IMR-90 (cell line): ENCODE measurements around the gene BANP. TPM values are rescaled to one million over a fixed set of nuclear protein-coding genes. Genes with fewer than 3 reads are reported as not detected.
"Not testable (repeated sequence)": the region's sequence is repeated elsewhere in the genome, so short reads cannot be mapped to it uniquely, and the experiment has no call there.

Source experiments
- ATAC-seq: fragments of 200-7000 bp; cut with Tn5 transposase; 2 replicates; pipeline ENCODE4 v1.9.1; 2020; ENCODE audit warnings: low read depth, mild to moderate bottlenecking, moderate library complexity
- BruUV-seq: library from RNA; stranded (reverse); fragments of 400-500 nt; replicated peaks from 2 replicates; lab custom pipeline; 2021; lab: Mats Ljungman, UMichigan
- CTCF ChIA-PET: fragments of 300-600 bp; formaldehyde crosslinking; extraction: SDS; loops from one replicate; lab custom pipeline; 2021; ENCODE audit warnings: antibody characterized with exemption; lab: Yijun Ruan, JAX
- POLR2A ChIA-PET: fragments of 300-600 bp; sonication (Branson Sonifier 250); formaldehyde crosslinking; loops from one replicate; lab custom pipeline; 2022; ENCODE audit warnings: antibody characterized with exemption; ENCODE audit not compliant: unreplicated experiment; lab: Charles Lee
- DNase-seq: peaks from one replicate; pipeline ENCODE4 v3.0.0; 2013
- H2AFZ ChIP-seq: replicated peaks from 2 replicates; pipeline ENCODE3; 2013; ENCODE audit warnings: low read length, mild to moderate bottlenecking; ENCODE audit not compliant: poor library complexity
- H2AK5ac ChIP-seq: 2 replicates; pipeline ENCODE4 v1.6.1; 2013; ENCODE audit warnings: low read depth, low read length, inconsistent platforms
- H2AK9ac ChIP-seq: replicated peaks from 2 replicates; pipeline ENCODE3; 2013; ENCODE audit warnings: mild to moderate bottlenecking, low read depth, low read length, moderate library complexity; ENCODE audit not compliant: poor library complexity
- H2BK120ac ChIP-seq: 2 replicates; pipeline ENCODE4 v1.6.1; 2013; ENCODE audit warnings: low read depth, low read length, inconsistent platforms
- H2BK15ac ChIP-seq: 3 replicates; pipeline ENCODE4 v1.6.1; 2013; ENCODE audit warnings: low read depth, low read length, inconsistent platforms
- H2BK20ac ChIP-seq: 2 replicates; pipeline ENCODE4 v1.6.1; 2013; ENCODE audit warnings: low read depth, mild to moderate bottlenecking, inconsistent platforms, low read length, moderate library complexity
- H2BK5ac ChIP-seq: 2 replicates; pipeline ENCODE4 v1.6.1; 2013; ENCODE audit warnings: mild to moderate bottlenecking, low read depth, low read length, inconsistent platforms; ENCODE audit not compliant: poor library complexity, severe bottlenecking
- H3K14ac ChIP-seq: replicated peaks from 2 replicates; pipeline ENCODE4 v1.6.1; 2013; ENCODE audit warnings: low read depth, low read length, inconsistent platforms
- H3K18ac ChIP-seq: 2 replicates; pipeline ENCODE4 v1.6.1; 2013; ENCODE audit warnings: low read depth, low read length, control low read depth
- H3K23ac ChIP-seq: 2 replicates; pipeline ENCODE4 v1.6.1; 2013; ENCODE audit warnings: low read depth, low read length, inconsistent platforms
- H3K27ac ChIP-seq: 2 replicates; pipeline ENCODE4 v1.5.1; 2013; ENCODE audit warnings: mild to moderate bottlenecking, control low read depth, low read length; ENCODE audit not compliant: insufficient read depth
- H3K27me3 ChIP-seq: 2 replicates; pipeline ENCODE4 v1.6.1; 2013; ENCODE audit warnings: low read length; ENCODE audit not compliant: control insufficient read depth, insufficient read depth
- H3K36me3 ChIP-seq: 2 replicates; pipeline ENCODE4 v1.6.1; 2013; ENCODE audit warnings: low read length, mixed read lengths; ENCODE audit not compliant: control insufficient read depth, insufficient read depth
- H3K4ac ChIP-seq: 2 replicates; pipeline ENCODE4 v1.6.1; 2013; ENCODE audit warnings: low read depth, low read length, inconsistent platforms
- H3K4me1 ChIP-seq: 2 replicates; pipeline ENCODE4 v1.6.1; 2013; ENCODE audit warnings: low read length, mixed read lengths; ENCODE audit not compliant: control insufficient read depth, insufficient read depth
- H3K4me2 ChIP-seq: 2 replicates; pipeline ENCODE4 v1.6.1; 2013; ENCODE audit warnings: low read depth, mild to moderate bottlenecking, control low read depth, low read length, moderate library complexity
- H3K4me3 ChIP-seq: 2 replicates; pipeline ENCODE4 v1.5.1; 2013; ENCODE audit warnings: low read depth, mild to moderate bottlenecking, control low read depth, low read length, moderate library complexity; ENCODE audit not compliant: insufficient read depth
- H3K56ac ChIP-seq: 2 replicates; pipeline ENCODE4 v1.6.1; 2013; ENCODE audit warnings: low read length, inconsistent platforms; ENCODE audit not compliant: insufficient read depth; ENCODE audit errors: extremely low read depth
- H3K79me1 ChIP-seq, 2 experiments: 2 replicates each; pipeline ENCODE4 v1.6.1; 2013; ENCODE audit warnings: low read length in 2 of 2, inconsistent platforms in 1 of 2, low read depth in 1 of 2
- H3K9ac ChIP-seq: 2 replicates; pipeline ENCODE4 v1.6.1; 2013; ENCODE audit warnings: low read depth, low read length, control low read depth
- H3K9me1 ChIP-seq: 2 replicates; pipeline ENCODE4 v1.6.1; 2013; ENCODE audit warnings: low read length, inconsistent platforms; ENCODE audit not compliant: insufficient read depth
- H3K9me3 ChIP-seq: 2 replicates; pipeline ENCODE4 v1.6.1; 2013; ENCODE audit warnings: low read length; ENCODE audit not compliant: control insufficient read depth, insufficient read depth
- H4K20me1 ChIP-seq: 2 replicates; pipeline ENCODE4 v1.6.1; 2013; ENCODE audit warnings: low read length, inconsistent platforms; ENCODE audit not compliant: insufficient read depth
- H4K5ac ChIP-seq: 2 replicates; pipeline ENCODE4 v1.6.1; 2013; ENCODE audit warnings: mild to moderate bottlenecking, low read depth, low read length, control low read depth
- H4K8ac ChIP-seq, 2 experiments: 2 replicates each; pipeline ENCODE4 v1.6.1; 2013; ENCODE audit warnings: low read depth in 2 of 2, low read length in 2 of 2, control low read depth in 1 of 2, inconsistent platforms in 1 of 2
- H4K91ac ChIP-seq: 2 replicates; pipeline ENCODE4 v1.6.1; 2013; ENCODE audit warnings: low read depth, low read length, inconsistent platforms; ENCODE audit not compliant: insufficient read depth
- WGBS, 2 experiments: methylation state at CpG; one replicate each; pipeline versions ENCODE4 v1.1.5 to v1.1.7; 2013; ENCODE audit warnings: missing lambda C conversion rate in 2 of 2; ENCODE audit not compliant: insufficient read length in 1 of 2; ENCODE audit errors: extremely low coverage in 2 of 2; 5-methylcytosine and 5-hydroxymethylcytosine counted together
- dilution Hi-C: fragments of 300-500 bp; cut with HindIII; formaldehyde crosslinking; loops from one replicate; pipeline ENCODE4 v1.14.3; 2018; ENCODE audit warnings: low sequenced_read_pairs; ENCODE audit not compliant: unreplicated experiment
- in situ Hi-C: fragments of 300-500 bp; cut with MboI; formaldehyde crosslinking; loops from 3 replicates; pipeline ENCODE4 v1.14.3; 2019; ENCODE audit warnings: low sequenced_read_pairs, inconsistent platforms, mixed read lengths
- intact Hi-C: fragments of 100-400 bp; cut with micrococcal nuclease; formaldehyde crosslinking; loops from 2 replicates; pipeline ENCODE4 v1.10.0; 2022
- polyA plus RNA-seq, 3 experiments: library from polyadenylated mRNA; depleted of rRNA; stranded (reverse); fragments of >200 nt; gene quantifications; 2 replicates each; pipeline ENCODE4 v1.2.3, GENCODE V29; 2012; ENCODE audit warnings: low replicate concordance in 1 of 3
- total RNA-seq: library from RNA; depleted of rRNA; stranded (reverse); fragments of >200 nt; gene quantifications from 2 replicates; pipeline ENCODE4 v1.2.3, GENCODE V29; 2012

BANP gene
- total and polyA plus RNA-seq, 2 of the 4 experiments (the other 2 are of a cell fraction): 17.4 to 17.9 TPM

DNA sequence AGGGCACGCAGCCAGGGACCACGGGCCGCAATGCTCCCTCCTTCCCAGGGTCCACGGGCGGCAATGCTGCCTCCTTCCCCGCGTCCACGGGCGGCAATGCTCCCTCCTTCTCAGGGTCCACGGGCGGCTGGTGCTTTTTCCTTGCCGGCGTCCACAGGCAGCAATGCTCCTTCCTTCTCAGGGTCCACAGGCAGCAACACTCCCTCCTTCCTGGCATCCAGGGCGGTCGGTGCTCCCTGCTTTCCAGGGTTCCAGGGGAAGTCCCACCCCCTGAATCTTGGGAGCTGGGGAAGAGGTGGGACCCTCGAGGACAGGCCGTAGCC is 143.0 kb downstream of the BANP start:
- H3K9me1 ChIP-seq, H2BK5ac ChIP-seq, H4K91ac ChIP-seq, H2BK20ac ChIP-seq, DNase-seq, H2BK15ac ChIP-seq, H3K56ac ChIP-seq, H3K4ac ChIP-seq, H3K36me3 ChIP-seq, H2AFZ ChIP-seq, H3K14ac ChIP-seq, intact Hi-C loops, H2AK5ac ChIP-seq, H2AK9ac ChIP-seq, H4K5ac ChIP-seq, H4K20me1 ChIP-seq, H3K4me2 ChIP-seq, H3K9ac ChIP-seq, BruUV-seq, in situ Hi-C loops, CTCF ChIA-PET, H4K8ac ChIP-seq, H3K18ac ChIP-seq, dilution Hi-C loops, H2BK120ac ChIP-seq, H3K4me3 ChIP-seq, ATAC-seq, H3K23ac ChIP-seq, H3K27me3 ChIP-seq, H3K79me1 ChIP-seq, POLR2A ChIA-PET, H3K4me1 ChIP-seq, H3K27ac ChIP-seq: not testable (repeated sequence)
- 100% methylated on average over 7 of the region's 17 CpGs; no CpG with 5 or more reads in 1 of the 2 experiments for WGBS, 2 experiments
- H3K9me3 ChIP-seq: peaks cover 10% of the 10 kb centered on the region

DNA sequence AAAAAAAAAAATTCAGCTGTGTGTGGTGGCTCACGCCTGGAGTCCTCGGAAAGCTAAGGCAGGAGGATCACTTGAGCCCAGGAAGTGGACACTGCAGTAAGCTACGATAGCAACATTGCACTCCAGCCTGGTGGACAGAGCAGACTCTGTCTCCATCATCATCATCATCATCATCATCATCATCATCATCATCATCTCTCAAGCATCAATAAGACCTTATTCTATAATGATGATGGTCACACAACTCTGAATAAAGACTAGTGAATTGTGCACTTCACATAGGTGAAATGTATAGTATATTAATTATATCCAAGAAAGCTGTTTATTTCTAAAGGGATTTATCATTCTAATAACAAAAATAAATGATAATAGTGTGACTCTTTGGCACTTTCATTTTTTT is 143.7 kb downstream of the BANP start:
- H2AK9ac ChIP-seq, ATAC-seq, H4K8ac ChIP-seq, H3K9ac ChIP-seq, H2AFZ ChIP-seq, H3K27ac ChIP-seq, H2BK20ac ChIP-seq, H3K4me3 ChIP-seq, POLR2A ChIA-PET, intact Hi-C loops, in situ Hi-C loops, H3K9me1 ChIP-seq, H3K4ac ChIP-seq, H3K4me2 ChIP-seq, H3K4me1 ChIP-seq, H4K91ac ChIP-seq, H3K56ac ChIP-seq, H2BK15ac ChIP-seq, H4K5ac ChIP-seq, H3K27me3 ChIP-seq, H3K18ac ChIP-seq, H3K14ac ChIP-seq, BruUV-seq, dilution Hi-C loops, H3K23ac ChIP-seq, DNase-seq, H2BK5ac ChIP-seq, H3K79me1 ChIP-seq, H2BK120ac ChIP-seq, H3K36me3 ChIP-seq, H2AK5ac ChIP-seq, H4K20me1 ChIP-seq: not testable (repeated sequence)
- CTCF ChIA-PET: interaction anchor here (0.6 kb wide), 1 partner anchor 15 kb away, joined by 7 read pairs; no protein-coding TSS in a partner anchor
- no CpG with 5 or more reads among the region's 3 CpGs for WGBS, 2 experiments
- H3K9me3 ChIP-seq: peaks cover 10% of the 10 kb centered on the region
